Embryonic facial prominence (tissue), 1 donor: ENCODE measurements around the gene C1R.

ENCODE experiments used
- DNase-seq: peaks from one replicate; pipeline ENCODE4 v3.0.0-alpha.2; 2016; ENCODE audit errors: extremely low spot score

C1R gene

DNA sequence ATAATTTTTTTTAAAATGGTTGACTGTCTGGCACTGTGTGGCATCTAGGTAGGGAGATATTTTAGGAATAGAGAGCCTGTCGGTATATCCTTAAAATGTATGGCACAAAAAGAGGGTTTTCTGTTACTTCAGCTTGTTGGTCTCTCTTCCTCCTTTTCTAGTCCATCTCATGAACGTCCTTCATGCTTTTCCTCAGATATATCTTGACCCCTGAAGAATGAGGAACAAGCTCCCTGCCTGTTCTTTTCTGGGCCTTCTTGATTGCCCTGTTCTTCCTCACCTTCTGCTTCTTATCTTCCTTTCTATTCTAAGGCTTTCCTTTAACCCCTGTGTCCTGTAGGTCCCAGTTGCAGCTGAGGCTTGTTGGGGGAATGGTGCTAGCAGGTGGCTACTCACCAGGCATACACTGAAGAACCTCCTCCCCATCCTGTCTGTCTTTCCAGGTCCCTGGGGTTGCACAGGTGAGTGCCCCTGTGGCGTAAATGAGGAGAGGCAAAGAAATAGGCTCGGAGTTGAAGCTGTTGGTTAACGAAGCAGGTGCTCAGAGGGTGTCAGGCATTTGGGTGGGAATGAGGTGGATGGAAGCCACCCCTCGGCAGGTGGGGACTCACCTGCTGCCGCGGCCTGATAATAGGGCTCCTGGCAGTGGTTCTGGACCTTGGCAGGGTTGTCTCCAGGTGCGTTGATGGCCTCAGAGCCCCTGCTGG is 7.2 kb upstream of the C1R start:
- DNase-seq = no peak

DNA sequence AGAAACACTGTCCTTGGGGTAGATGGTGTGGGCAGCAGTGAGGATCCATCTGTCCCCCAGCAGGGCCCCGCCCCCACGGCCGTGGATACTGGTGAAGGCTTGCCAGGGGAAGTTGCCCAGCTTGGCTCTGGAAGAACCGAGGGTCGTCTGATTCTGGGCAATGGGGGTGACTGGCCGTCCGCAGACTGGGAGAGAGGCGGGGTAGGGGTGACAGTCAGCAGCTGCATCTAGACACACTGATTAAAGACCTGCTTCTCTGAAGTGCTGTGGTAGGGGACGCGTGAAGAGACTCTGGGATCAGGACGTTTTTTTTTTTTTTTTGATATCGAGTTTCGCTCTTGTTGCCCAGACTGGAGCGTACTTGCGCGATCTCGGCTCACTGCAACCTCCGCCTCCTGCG is 4.7 kb upstream of the C1R start:
- DNase-seq = no peak

DNA sequence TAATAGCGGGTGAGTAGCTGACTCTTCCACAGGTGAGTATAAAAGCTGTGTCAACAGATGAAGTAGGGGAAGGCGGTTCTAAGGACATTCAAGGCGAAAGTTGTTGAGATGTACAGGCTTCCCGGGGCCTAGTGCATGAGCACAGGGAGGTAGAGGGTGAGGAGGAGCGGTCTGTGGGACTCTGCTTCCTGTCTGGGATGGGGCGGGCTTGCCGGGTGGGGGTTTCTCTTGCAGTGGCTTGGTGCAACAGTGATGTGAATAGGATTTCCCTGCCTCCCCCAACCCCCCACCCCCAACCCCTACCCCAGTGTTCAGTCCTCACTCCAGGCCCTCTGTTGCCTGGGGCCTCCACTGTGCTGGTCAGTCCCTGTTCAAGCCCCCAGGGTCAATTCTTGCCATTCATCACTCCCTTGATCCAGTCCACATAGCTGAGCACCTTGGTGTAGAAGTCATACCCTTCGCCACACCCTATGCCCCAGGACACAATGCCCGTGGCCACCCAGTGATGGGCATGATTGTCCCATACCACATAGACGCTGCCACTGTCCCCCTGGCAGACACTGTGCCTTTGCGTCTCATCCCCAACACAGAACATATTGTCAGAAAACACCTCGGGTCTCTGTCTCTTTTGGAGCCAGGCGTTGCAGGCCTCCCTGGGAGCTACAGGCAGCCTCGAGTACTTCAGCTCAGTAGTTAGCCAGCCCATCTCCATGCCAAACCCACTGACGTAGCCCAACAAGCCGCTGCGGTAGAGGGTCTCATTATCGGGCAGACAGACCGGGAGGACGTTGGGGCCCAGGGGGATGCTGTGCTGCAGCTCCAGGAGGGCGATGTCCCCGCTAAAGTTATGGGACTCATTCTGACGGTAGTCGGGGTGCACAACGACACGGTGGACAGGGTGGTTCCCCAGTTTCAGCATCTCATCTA is 4.0 kb upstream of the C1R start:
- no peak for DNase-seq

DNA sequence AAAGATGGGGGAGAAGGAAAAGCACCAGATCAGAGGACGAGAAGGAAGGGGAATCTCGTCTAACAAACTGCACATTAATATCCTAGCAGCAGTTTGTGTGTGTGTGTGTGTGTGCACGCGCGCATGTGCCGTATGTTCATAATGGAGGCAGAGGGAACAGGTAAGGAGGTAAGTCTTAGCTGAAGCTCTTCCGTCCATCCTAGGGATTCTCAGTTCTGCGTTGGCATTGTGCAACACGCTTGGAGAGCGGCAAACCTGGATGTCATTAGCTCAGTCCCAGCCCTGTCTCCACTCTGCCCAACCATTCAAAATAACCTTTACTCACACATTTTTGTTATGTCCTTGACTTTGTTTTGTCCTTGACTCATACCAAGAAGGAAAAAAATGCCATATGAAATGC is 1.6 kb upstream of the C1R start:
- no peak for DNase-seq

DNA sequence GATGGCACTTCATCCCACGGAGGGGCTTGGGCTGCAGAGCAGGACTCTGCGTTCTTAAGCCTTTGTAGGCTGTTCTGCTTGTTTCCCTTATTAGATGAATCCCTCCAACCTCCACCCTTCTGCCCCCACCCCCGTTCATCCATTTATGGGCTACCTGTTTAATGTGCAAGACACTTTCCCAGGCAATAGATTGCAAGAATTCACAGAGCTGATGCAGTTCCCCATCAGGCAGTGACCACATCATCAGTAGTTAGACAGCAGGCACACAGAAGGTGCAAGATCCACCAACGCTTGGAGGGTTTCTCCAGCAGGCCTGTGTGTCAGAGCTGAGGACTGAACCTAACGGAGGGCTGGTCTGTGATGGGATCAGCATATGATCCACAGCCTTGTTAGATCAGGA is 1.2 kb upstream of the C1R start:
- no peak for DNase-seq

DNA sequence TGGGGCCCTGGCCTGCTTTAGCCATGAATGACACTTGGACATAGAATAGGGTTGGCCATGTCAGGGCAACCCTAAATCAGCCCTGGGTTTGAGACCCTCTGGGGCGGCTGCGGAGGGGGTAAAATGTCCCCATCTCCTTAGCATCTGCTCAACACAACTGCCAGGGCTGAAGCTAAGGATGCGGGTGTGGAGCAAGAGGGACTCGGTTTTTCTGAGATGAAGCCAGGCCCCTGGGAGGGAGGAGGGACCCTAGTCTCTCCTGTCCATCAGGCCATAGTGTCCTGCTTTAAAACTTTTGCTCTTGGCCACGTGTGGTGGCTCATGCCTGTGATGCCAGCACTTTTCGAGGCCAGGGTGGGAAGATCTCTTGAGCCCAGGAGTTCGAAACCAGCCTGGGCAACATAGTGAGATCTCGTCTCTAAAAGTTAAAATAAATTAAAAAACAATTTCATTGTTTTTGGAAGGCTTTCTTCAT is 778 bp upstream of the C1R start:
- no peak for DNase-seq

DNA sequence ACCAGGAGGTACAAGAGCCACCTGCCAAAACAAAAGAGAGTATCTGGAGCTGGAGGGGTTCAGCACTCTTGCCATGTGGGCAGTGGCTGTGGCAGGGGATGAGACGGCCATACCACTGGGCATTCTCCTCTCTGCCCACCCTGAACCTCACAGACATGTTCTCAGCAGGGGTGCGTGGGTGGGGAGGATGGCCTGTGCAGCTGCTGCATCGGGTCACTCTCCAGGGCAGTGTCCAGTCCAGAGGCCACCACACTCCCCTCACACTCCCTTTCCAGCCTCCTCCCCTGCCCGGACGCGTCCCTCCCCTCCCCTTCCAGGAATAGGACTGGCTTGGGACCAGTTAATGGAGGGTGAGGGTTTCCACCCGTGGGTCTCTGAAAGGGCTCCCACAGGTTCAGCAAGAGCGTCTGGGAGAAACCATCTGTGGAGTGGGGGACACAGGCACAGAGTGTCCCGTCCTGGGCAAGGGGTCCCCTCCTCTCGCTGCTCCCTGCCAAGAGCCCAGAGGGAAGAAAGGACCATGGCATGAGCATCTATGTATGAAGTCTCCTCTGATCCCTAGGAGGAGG is 501 bp downstream of the C1R start:
- DNase-seq = no peak

DNA sequence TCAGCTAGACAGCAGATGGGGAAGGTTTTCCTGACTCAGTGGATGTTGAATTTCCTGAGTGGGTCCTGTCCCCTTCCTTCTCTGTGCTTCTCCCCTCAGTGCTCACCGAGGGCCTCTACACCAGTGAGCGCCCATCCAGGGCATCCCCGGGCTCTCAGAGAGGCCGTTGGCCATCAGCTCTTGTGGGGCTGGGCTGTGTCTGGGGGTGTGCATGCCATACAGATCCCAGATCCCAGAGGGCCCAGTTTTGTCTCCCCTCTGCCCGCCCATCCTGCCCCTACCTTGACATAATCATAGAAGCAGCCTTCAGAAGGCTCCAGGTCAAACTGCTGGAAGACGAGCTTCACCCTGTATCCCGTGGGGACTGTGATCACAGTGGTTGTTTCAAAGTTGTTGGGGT is 1.1 kb downstream of the C1R start:
- DNase-seq = no peak

DNA sequence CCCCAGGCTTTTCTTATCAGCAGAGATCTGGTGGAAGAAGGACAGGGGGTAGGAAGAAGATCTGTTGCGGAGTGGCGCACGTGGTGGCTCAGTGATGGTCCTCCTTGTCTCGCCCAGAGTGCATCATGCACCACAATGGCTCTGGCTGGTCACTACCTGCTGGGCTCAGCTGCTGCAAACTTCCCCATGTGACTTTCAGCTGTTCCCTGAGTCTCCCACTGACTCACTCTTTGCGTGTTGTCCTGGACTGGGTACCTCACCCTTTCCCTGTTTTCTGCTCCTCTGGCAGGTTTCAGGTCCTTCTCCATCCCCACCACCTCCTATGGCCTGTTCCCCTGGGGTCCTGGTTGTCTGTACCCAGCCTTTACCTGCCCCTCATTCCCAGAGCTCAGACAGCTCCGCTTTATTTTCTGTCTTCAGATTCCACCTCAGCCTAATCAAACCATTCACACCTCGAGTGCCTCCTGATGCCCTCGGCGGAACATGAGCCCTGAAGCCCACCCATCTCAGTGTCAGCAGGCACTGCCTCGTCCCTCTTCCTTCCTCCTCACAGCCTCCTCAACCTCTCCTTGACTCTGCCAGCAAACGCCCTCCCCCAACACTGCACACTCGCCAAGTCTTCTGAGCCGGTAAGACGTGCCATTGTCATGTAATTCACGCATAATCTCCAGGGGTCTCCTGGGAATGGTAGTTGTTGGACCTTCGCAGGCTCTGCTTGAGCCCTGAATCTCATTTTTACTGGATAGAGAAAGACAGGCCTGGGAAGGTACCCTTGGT is 1.8 kb downstream of the C1R start:
- DNase-seq = no peak

DNA sequence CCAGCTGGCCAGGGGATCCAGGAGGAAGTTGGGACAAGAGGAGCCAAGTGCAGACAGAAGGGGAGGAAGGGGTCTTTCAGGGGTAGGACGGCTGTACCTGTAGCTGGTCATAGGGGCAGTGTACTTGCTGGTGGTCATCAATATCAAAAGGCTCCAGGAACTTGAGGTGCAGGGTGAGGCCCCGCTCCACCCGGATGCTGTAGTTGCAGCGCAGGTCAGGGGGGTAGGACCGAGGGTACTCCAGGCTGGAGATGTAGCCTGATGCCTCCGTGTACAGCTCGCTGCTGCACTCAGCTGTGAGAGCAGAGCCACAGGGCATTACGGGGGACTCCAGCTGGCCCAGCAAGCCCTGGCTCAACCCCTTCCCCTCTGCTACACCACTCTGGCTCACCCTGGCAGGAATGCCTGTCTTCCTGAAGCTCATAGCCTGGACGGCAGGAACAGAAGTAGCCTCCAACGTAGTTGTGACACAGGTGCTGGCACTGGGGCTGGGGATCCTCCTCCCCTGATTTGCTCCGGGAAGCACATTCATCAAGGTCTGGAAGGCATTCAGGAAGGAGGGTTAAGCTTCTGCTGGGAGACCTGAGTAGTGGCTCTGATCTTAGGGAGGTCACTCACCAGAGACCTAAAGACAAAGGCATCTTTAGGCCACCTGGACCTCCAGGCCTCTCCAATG is 2.9 kb downstream of the C1R start:
- no peak for DNase-seq

DNA sequence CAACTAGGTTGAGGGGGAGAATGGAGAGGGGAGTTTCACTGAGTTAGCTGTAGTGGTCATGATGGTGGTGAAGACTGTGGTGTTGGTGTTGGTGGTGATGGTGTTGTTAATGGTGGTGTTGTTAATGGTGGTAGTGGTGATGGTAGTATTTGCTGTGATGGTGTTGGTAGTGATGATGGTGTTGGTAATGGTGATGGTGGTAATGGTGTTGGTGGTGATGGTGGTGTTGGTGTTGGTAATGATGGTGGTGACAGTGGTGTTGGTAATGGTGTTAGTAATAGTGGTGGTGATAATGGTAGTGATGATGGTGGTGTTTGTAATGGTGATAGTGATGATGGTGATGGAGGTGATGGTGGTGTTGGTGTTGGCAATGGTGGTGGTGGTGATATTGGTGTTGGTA is 9.1 kb downstream of the C1R start:
- no peak for DNase-seq

DNA sequence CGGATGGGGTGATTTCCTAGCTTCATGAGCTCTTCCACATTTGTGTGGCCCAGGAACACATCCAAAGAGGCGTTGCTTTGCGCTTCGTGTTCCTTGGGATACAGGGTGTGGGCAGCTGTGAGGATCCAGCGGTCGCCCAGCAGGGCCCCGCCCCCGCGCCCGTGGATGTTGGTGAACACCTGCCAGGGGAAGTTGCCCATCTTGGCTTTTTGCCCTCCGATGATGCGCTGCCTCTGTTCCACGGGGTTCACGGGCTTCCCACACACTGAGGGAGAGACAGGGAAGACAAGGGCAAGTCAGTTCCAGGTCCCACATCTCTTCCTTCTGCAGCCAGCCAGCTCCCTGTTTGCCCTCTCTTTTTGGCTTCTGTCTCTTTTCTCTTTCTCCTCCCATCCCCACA is 11.2 kb downstream of the C1R start:
- DNase-seq = no peak

DNA sequence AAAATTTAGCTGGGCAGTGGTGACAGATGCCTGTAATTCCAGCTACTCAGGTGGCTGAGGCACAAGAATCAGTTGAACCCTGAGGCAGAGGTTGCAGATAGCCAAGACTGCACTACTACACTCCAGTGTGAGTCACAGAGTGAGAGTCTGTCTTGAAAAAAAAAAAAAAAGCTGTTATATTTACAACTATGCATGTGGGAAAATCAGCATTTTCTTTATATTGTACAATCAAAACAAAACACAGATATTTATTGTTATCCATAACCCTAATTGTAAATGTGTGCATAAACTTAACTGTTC is 12.5 kb downstream of the C1R start:
- DNase-seq = no peak

DNA sequence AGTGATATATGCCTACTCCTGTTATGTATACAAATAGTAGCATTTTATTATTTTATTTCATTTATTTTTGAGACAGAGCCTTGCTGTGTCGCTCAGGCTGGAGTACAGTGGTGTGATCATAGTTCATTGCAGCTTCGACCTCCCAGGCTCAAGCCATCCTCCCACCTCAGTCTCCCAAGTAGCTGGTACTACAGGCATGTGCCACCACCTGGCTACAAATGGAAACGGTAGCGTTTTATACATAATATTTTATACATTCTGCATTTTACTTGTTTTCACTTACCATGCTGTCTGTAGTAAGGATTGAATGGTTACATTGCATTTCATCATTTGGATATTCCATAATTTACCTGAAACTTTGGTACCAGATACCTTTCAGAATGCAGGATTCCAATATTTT is 14.1 kb downstream of the C1R start:
- no peak for DNase-seq

DNA sequence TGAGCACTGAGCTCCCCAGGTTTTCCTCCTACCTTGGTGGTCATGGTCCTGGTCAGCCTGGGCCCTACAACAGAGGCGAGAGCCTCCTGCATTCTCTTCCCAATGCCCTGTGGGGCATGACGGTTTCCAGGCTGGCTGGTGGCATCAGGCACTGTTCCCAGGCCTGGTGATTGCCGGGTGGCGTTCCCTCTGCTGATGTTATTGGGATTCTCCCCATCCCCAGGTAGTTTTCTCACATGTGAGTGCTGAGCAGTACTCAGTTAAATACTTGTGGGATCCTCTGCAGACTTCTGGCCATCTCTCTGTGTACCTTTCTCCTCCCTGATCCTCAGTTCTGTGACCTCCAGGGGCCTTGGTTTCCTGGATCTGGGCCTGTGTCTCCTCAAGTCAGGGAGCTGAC is 15.8 kb downstream of the C1R start:
- DNase-seq = no peak

DNA sequence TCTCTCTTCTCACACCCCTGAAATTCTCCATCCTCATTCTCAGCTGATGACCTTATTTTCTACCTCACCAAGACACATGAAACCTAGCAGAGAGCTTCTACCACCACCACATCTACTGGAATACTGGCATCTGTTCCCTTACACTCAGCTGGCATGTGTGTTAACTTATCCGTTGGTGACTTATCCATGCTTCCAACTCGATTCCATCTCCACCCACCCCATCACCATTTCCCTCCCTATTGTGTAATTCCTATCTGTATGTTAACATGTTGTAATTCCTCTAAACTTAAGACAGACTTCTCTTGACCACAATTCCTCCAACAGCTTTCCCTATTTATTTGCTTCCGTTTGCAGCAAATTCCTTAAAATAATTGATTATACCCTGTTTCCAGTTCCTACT is 16.3 kb downstream of the C1R start:
- no peak for DNase-seq

DNA sequence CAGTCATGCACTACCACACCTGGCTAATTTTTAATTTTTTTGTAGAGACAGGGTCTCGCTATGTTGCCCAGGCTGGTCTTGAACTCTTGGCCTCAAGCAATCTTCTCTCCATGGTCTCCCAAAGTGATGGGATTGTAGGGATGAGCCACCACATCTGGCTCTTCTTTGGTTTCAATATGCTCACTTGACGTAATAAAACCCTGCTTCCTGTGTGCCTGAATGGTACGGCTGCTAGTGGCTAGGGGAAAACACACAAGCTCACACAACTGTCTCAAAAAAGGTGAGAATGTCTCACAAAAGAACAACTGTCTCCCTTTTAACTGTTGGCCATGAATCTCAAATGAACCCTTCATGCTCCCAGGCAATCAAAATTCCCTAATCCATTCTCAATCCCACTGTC is 16.7 kb downstream of the C1R start:
- DNase-seq = no peak

DNA sequence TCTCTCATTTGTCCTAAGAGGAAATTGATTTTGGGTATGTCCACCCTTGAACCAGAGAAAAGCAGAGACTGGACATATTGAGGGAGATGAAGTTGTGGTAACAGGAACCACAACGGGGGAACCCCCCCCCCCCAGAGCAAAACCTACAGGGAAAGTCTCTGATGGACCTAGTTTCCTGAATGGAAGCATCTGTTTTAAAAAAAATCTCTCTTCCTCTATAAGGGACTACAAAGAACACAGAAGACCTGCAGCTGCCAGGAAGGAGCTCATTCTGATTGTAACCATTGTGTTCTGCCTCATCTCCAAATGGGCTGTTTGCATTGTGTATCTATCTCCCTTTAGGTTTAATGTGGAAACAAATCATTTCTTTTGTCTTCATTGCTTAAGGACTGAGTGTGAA is 18.3 kb downstream of the C1R start:
- no peak for DNase-seq

DNA sequence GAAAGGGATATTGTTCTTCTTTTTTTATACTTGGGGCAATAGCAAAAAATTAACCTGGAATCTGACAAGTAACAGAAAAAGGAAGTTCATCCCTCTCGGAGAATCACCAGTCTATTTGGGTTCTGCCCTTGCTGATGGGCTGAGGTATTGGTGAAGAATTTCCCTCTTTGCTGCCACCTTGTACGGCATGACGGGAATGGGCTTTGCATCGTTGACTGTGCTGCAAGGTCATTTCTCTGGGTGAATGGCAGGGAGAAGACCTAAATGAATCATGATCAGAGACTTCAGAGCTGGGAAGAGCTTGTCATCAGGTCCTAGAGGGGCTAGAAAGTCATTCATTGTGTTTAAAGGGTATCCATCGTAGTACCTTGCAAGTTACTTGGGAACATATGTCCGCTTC is 19.7 kb downstream of the C1R start:
- no peak for DNase-seq

DNA sequence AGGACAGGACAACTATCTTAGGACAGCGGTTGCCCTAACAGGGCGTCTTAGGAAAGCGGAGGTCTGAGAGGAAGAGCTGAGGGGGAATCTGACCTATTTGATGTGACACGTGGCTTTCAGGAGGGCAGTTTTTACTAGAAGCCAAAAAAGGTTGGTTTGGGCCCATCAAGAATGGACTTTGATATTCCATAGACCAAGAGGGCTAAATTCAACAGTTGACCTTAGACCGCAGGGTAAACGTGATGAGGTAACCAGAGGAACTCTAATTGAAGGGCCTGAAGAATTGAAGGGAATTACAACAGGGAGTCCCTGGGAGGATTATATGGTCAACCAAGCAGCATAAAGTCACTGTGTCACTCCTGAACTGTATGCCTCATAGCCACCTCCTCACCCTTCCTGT is 20.2 kb downstream of the C1R start:
- no peak for DNase-seq

DNA sequence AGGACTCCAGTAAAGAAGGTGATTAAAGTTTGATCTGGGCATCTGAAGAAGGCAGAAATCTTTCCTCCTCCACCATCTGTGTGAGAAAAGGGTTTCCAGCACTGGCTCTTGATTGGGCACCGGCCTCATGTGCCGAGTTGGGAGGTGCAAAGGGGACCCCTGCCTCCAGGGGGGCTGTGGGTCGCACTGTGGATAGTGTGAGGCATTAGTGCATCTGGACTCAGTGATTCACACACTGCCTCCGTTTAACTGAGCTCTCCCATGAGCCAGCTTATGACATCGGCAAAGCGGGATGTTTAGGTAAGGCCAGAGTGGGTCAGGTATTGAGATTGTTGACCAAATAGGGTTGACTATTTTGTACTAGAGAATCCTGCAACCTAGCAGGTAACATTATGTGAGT is 22.9 kb downstream of the C1R start:
- no peak for DNase-seq

DNA sequence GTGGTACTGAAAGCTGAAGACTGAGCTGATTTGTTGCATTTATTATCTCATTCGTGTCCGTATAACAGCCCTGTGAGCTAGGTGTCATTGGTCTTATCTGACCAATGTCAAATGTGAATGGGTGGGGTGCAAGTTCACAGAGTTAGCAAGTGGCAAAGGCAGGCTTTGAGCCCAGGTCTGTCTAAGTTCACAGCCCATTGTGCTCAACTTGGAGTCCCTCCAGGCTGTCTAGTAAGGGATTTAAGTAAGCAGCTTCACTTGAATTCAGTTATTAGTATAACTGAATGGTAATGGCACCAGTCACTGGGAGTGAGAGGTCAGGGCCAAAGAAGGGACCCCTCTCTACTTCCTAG is 23.3 kb downstream of the C1R start:
- no peak for DNase-seq
